HepG2 (cell line): ENCODE results near the gene ABCA4. TPM values are rescaled to one million over a fixed set of nuclear protein-coding genes. Genes with fewer than 3 reads are reported as not detected.
A peak's percentile ranks its signal among the peaks of the same experiment; 100 is the strongest.

Experiments
- ATF7 ChIP-seq, 2 experiments: fragments of 450-650 bp in 1 of 2; sonication (generic) in 1 of 2; formaldehyde crosslinking in 1 of 2; IDR thresholded peaks; 2 replicates each; pipeline versions ENCODE4 v1.4.0 to v1.6.1; 2016 to 2020; ENCODE audit warnings: antibody characterized with exemption in 1 of 2, mild to moderate bottlenecking in 1 of 2, missing genetic modification reagents in 1 of 2
- CREB1 ChIP-seq, 2 experiments: fragments of 450-650 bp in 1 of 2; IDR thresholded peaks; 2 replicates each; pipeline ENCODE4 v1.6.1; 2016 to 2017; ENCODE audit warnings: control low read depth in 1 of 2, mild to moderate bottlenecking in 1 of 2, missing compliant biosample characterization in 1 of 2, missing genetic modification characterization in 1 of 2
- CREM ChIP-seq, 2 experiments: sonication (generic) in 1 of 2; formaldehyde crosslinking in 1 of 2; IDR thresholded peaks; 2 replicates each; pipeline versions ENCODE4 v1.4.0 to v1.6.1; 2016 to 2020; ENCODE audit warnings: antibody characterized with exemption in 1 of 2, mild to moderate bottlenecking in 1 of 2, missing genetic modification reagents in 1 of 2
- ELF1 ChIP-seq: sonication (generic); formaldehyde crosslinking; IDR thresholded peaks from 2 replicates; pipeline ENCODE4 v1.4.0; 2020; ENCODE audit warnings: missing genetic modification reagents
- EP300 ChIP-seq, 3 experiments: sonication (generic) in 1 of 3; formaldehyde crosslinking in 1 of 3; IDR thresholded peaks; 2 replicates each; pipeline versions ENCODE4 v1.5.1 to v1.6.1; 2011 to 2020; ENCODE audit warnings: low read depth in 2 of 3, low read length in 2 of 3, borderline replicate concordance in 1 of 3, improper control_type of control experiment in 1 of 3, mild to moderate bottlenecking in 1 of 3, missing genetic modification reagents in 1 of 3, moderate library complexity in 1 of 3
- IKZF5 ChIP-seq: IDR thresholded peaks from 2 replicates; pipeline ENCODE4 v1.6.1; 2018; ENCODE audit warnings: missing genetic modification reagents, mild to moderate bottlenecking, missing compliant biosample characterization
- MAX ChIP-seq: IDR thresholded peaks from 2 replicates; pipeline ENCODE4 v1.6.1; 2012; ENCODE audit warnings: inconsistent platforms
- NFE2L2 ChIP-seq: fragments of 150-350 bp; IDR thresholded peaks from 2 replicates; pipeline ENCODE4 v1.6.1; 2014; ENCODE audit warnings: low read length
- NR2F6 ChIP-seq, 2 experiments: IDR thresholded peaks; 2 replicates each; pipeline ENCODE4 v1.6.1; 2016; ENCODE audit warnings: antibody characterized with exemption in 1 of 2, mild to moderate bottlenecking in 1 of 2
- POLR2AphosphoS5 ChIP-seq: IDR thresholded peaks from 2 replicates; pipeline ENCODE4 v1.6.1; 2012; ENCODE audit warnings: low read depth, low read length
- ZBTB8A ChIP-seq: sonication (generic); formaldehyde crosslinking; IDR thresholded peaks from 2 replicates; pipeline ENCODE4 v1.4.0; 2020; ENCODE audit warnings: mild to moderate bottlenecking, low read depth, missing genetic modification reagents, borderline replicate concordance
- polyA plus RNA-seq, 8 experiments: library from polyadenylated mRNA; depleted of rRNA in 3 of 8; stranded (reverse) in 7 of 8; unstranded in 1 of 8; fragments of >200 nt; fragmentation: Illumina TruSeq in 4 of 8; extraction: Trizol in 4 of 8; gene quantifications; 2 replicates each; pipeline versions ENCODE4 v1.2.1 to v1.2.3, GENCODE V29; 2011 to 2016; ENCODE audit warnings: low read depth in 4 of 8, missing spikeins in 1 of 8, mixed read lengths in 1 of 8; ENCODE audit not compliant: insufficient read depth in 1 of 8
- total RNA-seq, 5 experiments: library from RNA; depleted of rRNA; stranded (reverse); fragments of >200 nt; fragmentation: Illumina TruSeq; extraction: Trizol; gene quantifications; 2 replicates each; pipeline ENCODE4 v1.2.3, GENCODE V29; 2016; ENCODE audit warnings: low read depth in 1 of 5
- TF ChIP-seq, protein P1 (sequence below): sonication (generic); formaldehyde crosslinking; IDR thresholded peaks from 2 replicates; pipeline ENCODE4 v1.5.1; 2020; ENCODE audit warnings: mild to moderate bottlenecking, missing genetic modification reagents, moderate library complexity

The ABCA4 gene
- total and polyA plus RNA-seq, 2 of the 13 experiments (the other 11 are each of a cell fraction or from before 2014, with no cell fraction given), result 0.24 to 0.67 TPM

DNA sequence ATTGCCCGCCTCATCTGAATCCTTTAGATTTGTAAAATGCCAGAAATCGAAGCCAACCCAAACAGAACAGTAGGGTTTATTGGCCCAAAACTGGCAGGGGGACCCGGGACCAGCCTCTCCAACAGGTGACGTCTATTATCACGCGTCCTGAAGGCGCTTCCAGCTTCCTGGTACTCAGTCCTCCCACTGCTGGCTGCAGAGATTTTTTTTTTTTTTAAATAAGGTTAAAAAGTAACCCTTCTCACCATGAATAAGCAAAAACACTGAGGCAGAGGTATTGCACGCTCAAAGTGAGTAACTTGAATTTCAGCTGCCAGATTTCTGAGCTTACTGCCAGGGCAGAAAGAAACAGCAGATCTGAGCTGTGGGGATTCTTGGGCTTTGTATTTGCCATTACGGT is 157.4 kb downstream of the ABCA4 start (continued):
- 0 out of 2 replicates have a peak, but pooled peaks have one; percentile 48 for TF ChIP-seq ELF1 (CRISPR knock-in tag)
- peak; percentile 53 for TF ChIP-seq CREM (IDR thresholded peaks at IDR 0.05)
- TF ChIP-seq CREM (CRISPR knock-in tag; IDR thresholded peaks at IDR 0.05), result no peak
- no peak for TF ChIP-seq NR2F6 (IDR thresholded peaks at IDR 0.05)
- TF ChIP-seq NR2F6 (CRISPR knock-in tag; IDR thresholded peaks at IDR 0.05), result no peak
- TF ChIP-seq ZBTB8A (CRISPR knock-in tag), result no peak
- TF ChIP-seq, protein P1, sequence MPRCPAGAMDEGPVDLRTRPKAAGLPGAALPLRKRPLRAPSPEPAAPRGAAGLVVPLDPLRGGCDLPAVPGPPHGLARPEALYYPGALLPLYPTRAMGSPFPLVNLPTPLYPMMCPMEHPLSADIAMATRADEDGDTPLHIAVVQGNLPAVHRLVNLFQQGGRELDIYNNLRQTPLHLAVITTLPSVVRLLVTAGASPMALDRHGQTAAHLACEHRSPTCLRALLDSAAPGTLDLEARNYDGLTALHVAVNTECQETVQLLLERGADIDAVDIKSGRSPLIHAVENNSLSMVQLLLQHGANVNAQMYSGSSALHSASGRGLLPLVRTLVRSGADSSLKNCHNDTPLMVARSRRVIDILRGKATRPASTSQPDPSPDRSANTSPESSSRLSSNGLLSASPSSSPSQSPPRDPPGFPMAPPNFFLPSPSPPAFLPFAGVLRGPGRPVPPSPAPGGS, result no peak
- TF ChIP-seq EP300 (IDR thresholded peaks at IDR 0.05; ENCODE audit: low read depth in 2 of 2, low read length in 2 of 2), result peak in 1 of 2 experiments; percentile 20; a peak in 1 of 4 replicates
- no peak for TF ChIP-seq EP300 (CRISPR knock-in tag; IDR thresholded peaks at IDR 0.05; ENCODE audit: borderline replicate concordance)
- no peak for TF ChIP-seq MAX
- TF ChIP-seq CREB1 (IDR thresholded peaks at IDR 0.05), result no peak
- TF ChIP-seq CREB1 (CRISPR knock-in tag; IDR thresholded peaks at IDR 0.05), result peak; percentile 73
- TF ChIP-seq NFE2L2, result peak; percentile 83
- TF ChIP-seq IKZF5, result no peak
- no peak for TF ChIP-seq ATF7 (IDR thresholded peaks at IDR 0.05)
- no peak for TF ChIP-seq ATF7 (CRISPR knock-in tag; IDR thresholded peaks at IDR 0.05)
- TF ChIP-seq POLR2AphosphoS5, result no peak
